Liver (tissue), 9 donors: ENCODE data around the gene CCDC69. TPM values are rescaled to one million over a fixed set of nuclear protein-coding genes. Genes with fewer than 3 reads are reported as not detected.

Experiments used
- DNase-seq: peaks from one replicate; pipeline ENCODE4 v3.0.0-alpha.2; 2017; ENCODE audit warnings: low spot score
- H3K27ac ChIP-seq, 2 donors: one replicate each; pipeline ENCODE4 v1.7.0; 2013; ENCODE audit warnings: inconsistent platforms in 2 of 2, low read length in 2 of 2, control low read depth in 1 of 2, low read depth in 1 of 2, mild to moderate bottlenecking in 1 of 2
- H3K27me3 ChIP-seq, 4 donors: one replicate each; pipeline versions ENCODE4 v1.6.1 to v1.7.0; 2013; ENCODE audit warnings: low read length in 3 of 4, inconsistent platforms in 1 of 4, mild to moderate bottlenecking in 1 of 4, moderate library complexity in 1 of 4; ENCODE audit not compliant: control insufficient read depth in 4 of 4, insufficient read depth in 4 of 4
- H3K36me3 ChIP-seq, 4 donors: one replicate each; pipeline versions ENCODE4 v1.6.1 to v1.7.0; 2013; ENCODE audit warnings: low read length in 3 of 4, mild to moderate bottlenecking in 3 of 4, low read depth in 1 of 4, moderate library complexity in 1 of 4; ENCODE audit not compliant: control insufficient read depth in 4 of 4, insufficient read depth in 3 of 4
- H3K4me1 ChIP-seq, 4 donors: one replicate each; pipeline versions ENCODE4 v1.6.1 to v1.7.0; 2013; ENCODE audit warnings: low read length in 3 of 4, mild to moderate bottlenecking in 3 of 4, moderate library complexity in 1 of 4; ENCODE audit not compliant: control insufficient read depth in 4 of 4, insufficient read depth in 4 of 4
- H3K4me3 ChIP-seq, 3 donors: one replicate each; pipeline versions ENCODE4 v1.6.1 to v1.7.0; 2013; ENCODE audit warnings: low read length in 3 of 3, control low read depth in 1 of 3, low read depth in 1 of 3, mild to moderate bottlenecking in 1 of 3
- H3K9ac ChIP-seq, 2 donors: one replicate each; pipeline ENCODE4 v1.7.0; 2013; ENCODE audit warnings: low read length in 2 of 2, mild to moderate bottlenecking in 2 of 2, moderate library complexity in 2 of 2, control low read depth in 1 of 2, low read depth in 1 of 2
- H3K9me3 ChIP-seq, 4 donors: one replicate each; pipeline versions ENCODE4 v1.6.1 to v1.7.0; 2013; ENCODE audit warnings: low read length in 3 of 4; ENCODE audit not compliant: control insufficient read depth in 4 of 4
- ATF3 ChIP-seq: IDR thresholded peaks from 2 replicates; pipeline ENCODE4 v1.6.1; 2016; ENCODE audit warnings: antibody characterized with exemption
- CTCF ChIP-seq: fragments of 150-350 bp; IDR thresholded peaks from 2 replicates; pipeline ENCODE4 v1.5.1; 2017; ENCODE audit warnings: improper control_type of control experiment, low read depth, low read length; ENCODE audit not compliant: missing input control
- EGR1 ChIP-seq, 2 donors: IDR thresholded peaks; 2 replicates each; pipeline ENCODE4 v1.6.1; 2016 to 2018; ENCODE audit warnings: antibody characterized with exemption in 2 of 2, low read depth in 2 of 2
- FOXA1 ChIP-seq: IDR thresholded peaks from 2 replicates; pipeline ENCODE4 v1.6.1; 2016; ENCODE audit warnings: antibody characterized with exemption
- FOXA2 ChIP-seq: IDR thresholded peaks from 2 replicates; pipeline ENCODE4 v1.6.1; 2016; ENCODE audit warnings: antibody characterized with exemption
- GABPA ChIP-seq, 2 donors: IDR thresholded peaks in 1 of 2; conservative IDR thresholded peaks in 1 of 2; 2 replicates each; pipeline ENCODE4 v1.6.1; 2016; ENCODE audit warnings: antibody characterized with exemption in 2 of 2, mild to moderate bottlenecking in 1 of 2, moderate library complexity in 1 of 2
- HNF4A ChIP-seq, 2 donors: conservative IDR thresholded peaks; 2 replicates each; pipeline ENCODE4 v1.6.1; 2016; ENCODE audit warnings: antibody characterized with exemption in 2 of 2, mild to moderate bottlenecking in 2 of 2
- HNF4G ChIP-seq: IDR thresholded peaks from 2 replicates; pipeline ENCODE4 v1.6.1; 2016; ENCODE audit warnings: antibody characterized with exemption
- JUND ChIP-seq, 2 donors: IDR thresholded peaks; 2 replicates each; pipeline ENCODE4 v1.6.1; 2016; ENCODE audit warnings: antibody characterized with exemption in 2 of 2
- MAX ChIP-seq: IDR thresholded peaks from 2 replicates; pipeline ENCODE4 v1.6.1; 2016; ENCODE audit warnings: antibody characterized with exemption
- NR2F2 ChIP-seq: IDR thresholded peaks from 2 replicates; pipeline ENCODE4 v1.6.1; 2016; ENCODE audit warnings: antibody characterized with exemption
- RAD21 ChIP-seq, 2 donors: IDR thresholded peaks; 2 replicates each; pipeline ENCODE4 v1.6.1; 2016; ENCODE audit warnings: antibody characterized with exemption in 2 of 2, mild to moderate bottlenecking in 2 of 2
- REST ChIP-seq: IDR thresholded peaks from 2 replicates; pipeline ENCODE4 v1.6.1; 2016; ENCODE audit warnings: antibody characterized with exemption, mild to moderate bottlenecking
- RXRA ChIP-seq, 2 donors: IDR thresholded peaks; 2 replicates each; pipeline ENCODE4 v1.6.1; 2017 to 2018; ENCODE audit warnings: antibody characterized with exemption in 2 of 2, mild to moderate bottlenecking in 1 of 2
- SP1 ChIP-seq: IDR thresholded peaks from 2 replicates; pipeline ENCODE4 v1.6.1; 2018; ENCODE audit warnings: antibody characterized with exemption, mild to moderate bottlenecking
- TAF1 ChIP-seq: conservative IDR thresholded peaks from 2 replicates; pipeline ENCODE4 v1.6.1; 2016; ENCODE audit warnings: antibody characterized with exemption, mild to moderate bottlenecking
- YY1 ChIP-seq: IDR thresholded peaks from 2 replicates; pipeline ENCODE4 v1.6.1; 2016; ENCODE audit warnings: antibody characterized with exemption, mild to moderate bottlenecking
- ZBTB33 ChIP-seq: IDR thresholded peaks from 2 replicates; pipeline ENCODE4 v1.6.1; 2016; ENCODE audit warnings: antibody characterized with exemption
- WGBS: extraction: QIAGEN DNeasy Blood & Tissue Kit; methylation state at CpG from one replicate; pipeline ENCODE4 v1.1.7; 2013; 5-methylcytosine and 5-hydroxymethylcytosine counted together
- polyA plus RNA-seq, 2 donors: library from polyadenylated mRNA; stranded (reverse) in 1 of 2; unstranded in 1 of 2; fragments of 200-250 nt in 1 of 2; fragments of >200 nt in 1 of 2; fragmentation: Nextera tagmentation in 1 of 2; extraction: Ambion mirVana in 1 of 2; gene quantifications; one replicate each; pipeline versions ENCODE4 v1.2.1 to v1.2.3, GENCODE V29; 2013 to 2015
- total RNA-seq, 2 donors: library from RNA; depleted of rRNA; stranded (reverse); fragments of >200 nt; gene quantifications; one replicate each; pipeline ENCODE4 v1.2.3, GENCODE V29; 2014
- donor health status: healthy.
- donor health status: healthy.
- donor health status: healthy.
- donor health status: healthy.
- donor health status: healthy.

CCDC69 gene
- total and polyA plus RNA-seq, 4 donors: 11.9 to 28.6 (median 18.0) TPM

GRCh38 chr5:151153766-151154272, 70.1 kb downstream of the CCDC69 start:
- no peaks in the 10 kb centered on the region for H3K27me3 ChIP-seq
- H3K4me1 ChIP-seq: peaks cover 17 to 77% (median 61%) of the 10 kb centered on the region in 4 donors
- 82% methylated on average over 3 of the region's 3 CpGs for WGBS
- no peak overlapping the region for H3K4me3 ChIP-seq
- TF ChIP-seq RXRA (IDR thresholded peaks at IDR 0.05) (no peak), MAX (no peak), EGR1 (IDR thresholded peaks at IDR 0.05; ENCODE audit: low read depth in 2 of 2) (no peak), HNF4G (no peak), YY1 (no peak), TAF1 (no peak), HNF4A (conservative IDR thresholded peaks at IDR 0.05) (no peak), RAD21 (IDR thresholded peaks at IDR 0.05) (no peak), REST (no peak), FOXA2 (no peak), CTCF (no peak), ZBTB33 (no peak), FOXA1 (no peak)
- H3K36me3 ChIP-seq: peaks cover 0 to 2% (median 0%) of the 10 kb centered on the region in 4 donors
- DNase-seq: no peak
- H3K9ac ChIP-seq: no peak overlapping the region
- H3K9me3 ChIP-seq: no peaks in the 10 kb centered on the region
- no peak overlapping the region for H3K27ac ChIP-seq

GRCh38 chr5:151153300-151153699, 70.6 kb downstream of the CCDC69 start:
- WGBS: 93% methylated on average over 3 of the region's 3 CpGs
- Histone ChIP-seq H3K36me3 (peaks cover 0 to 2% (median 0%) of the 10 kb centered on the region in 4 donors), H3K27me3 (no peaks in the 10 kb centered on the region), H3K4me3 (no peak overlapping the region), H3K9ac (no peak overlapping the region), H3K9me3 (no peaks in the 10 kb centered on the region), H3K4me1 (peaks cover 15 to 75% (median 60%) of the 10 kb centered on the region in 4 donors), H3K27ac (no peak overlapping the region)
- no peak for DNase-seq
- TF ChIP-seq HNF4G (no peak), GABPA (IDR thresholded peaks at IDR 0.05 in 1 of 2, conservative IDR thresholded peaks at IDR 0.05 in 1 of 2) (no peak), TAF1 (no peak), SP1 (no peak), CTCF (no peak), FOXA2 (no peak), JUND (IDR thresholded peaks at IDR 0.05) (no peak), HNF4A (conservative IDR thresholded peaks at IDR 0.05) (no peak), ATF3 (no peak), NR2F2 (no peak), REST (no peak)
